Activated CD4-positive, CD25-positive, alpha-beta regulatory T cell treated with anti-CD3 and anti-CD28 coated beads, Interleukin-2, amount 50 U/mL, for 16 hours (primary cell): ENCODE data around the gene EPHA5.
"Not testable (repeated sequence)": the region's sequence is repeated elsewhere in the genome, so short reads cannot be mapped to it uniquely, and the experiment has no call there.

Source experiments
- DNase-seq: peaks from one replicate; pipeline ENCODE4 v3.0.0-alpha.2; 2020; ENCODE audit warnings: low read depth, low spot score

The EPHA5 gene

GRCh38 chr4:65370709-65371108, 299.6 kb downstream of the EPHA5 start:
- no peak for DNase-seq

- no peak for DNase-seq
Measured at GRCh38 chr4:65367306-65367705, 303.0 kb downstream of the EPHA5 start.

- no peak for DNase-seq
Measured at GRCh38 chr4:65358914-65359313, 311.4 kb downstream of the EPHA5 start.

GRCh38 chr4:65353098-65353497, 317.2 kb downstream of the EPHA5 start:
- DNase-seq: no peak

- no peak for DNase-seq
Measured at GRCh38 chr4:65344278-65344825, 325.9 kb downstream of the EPHA5 start.

GRCh38 chr4:65343342-65343741, 326.9 kb downstream of the EPHA5 start:
- DNase-seq: no peak

- DNase-seq: no peak
Measured at GRCh38 chr4:65341557-65341956, 328.7 kb downstream of the EPHA5 start.

GRCh38 chr4:65340382-65341109, 329.7 kb downstream of the EPHA5 start:
- no peak for DNase-seq

GRCh38 chr4:65337371-65337770, 332.9 kb downstream of the EPHA5 start:
- DNase-seq: no peak

GRCh38 chr4:65336465-65336864, 333.8 kb downstream of the EPHA5 start:
- no peak for DNase-seq

GRCh38 chr4:65316534-65316933, 353.8 kb downstream of the EPHA5 start:
- DNase-seq: no peak

GRCh38 chr4:65311120-65311519, 359.2 kb downstream of the EPHA5 start:
- no peak for DNase-seq

- no peak for DNase-seq
Measured at GRCh38 chr4:65310586-65310985, 359.7 kb downstream of the EPHA5 start.

- DNase-seq: not testable (repeated sequence)
Measured at GRCh38 chr4:65308626-65309025, 361.7 kb downstream of the EPHA5 start.

GRCh38 chr4:65302145-65302544, 368.1 kb downstream of the EPHA5 start:
- no peak for DNase-seq

GRCh38 chr4:65296246-65296645, 374.0 kb downstream of the EPHA5 start:
- DNase-seq: no peak

GRCh38 chr4:65287071-65287470, 383.2 kb downstream of the EPHA5 start:
- no peak for DNase-seq
